HL-60 (cell line): Measurements from ENCODE around the gene EXOSC3.
"Not testable (repeated sequence)": the region's sequence is repeated elsewhere in the genome, so short reads cannot be mapped to it uniquely, and the experiment has no call there.

Experiments
- DNase-seq, 2 experiments: peaks; one replicate each; pipeline ENCODE4 v3.0.0-alpha.2; 2010 to 2020; ENCODE audit warnings: low read depth in 1 of 2, low spot score in 1 of 2
- H3K27ac ChIP-seq: fragments of 250-450 bp; sonication (Bioruptor Pico); replicated peaks from 2 replicates; pipeline ENCODE4 v1.5.1; 2020; ENCODE audit warnings: mild to moderate bottlenecking, moderate library complexity
- H3K27me3 ChIP-seq: fragments of 250-450 bp; sonication (Bioruptor Pico); 2 replicates; pipeline ENCODE4 v1.5.1; 2021; ENCODE audit warnings: mild to moderate bottlenecking, moderate library complexity; ENCODE audit not compliant: insufficient read depth, poor library complexity, severe bottlenecking
- H3K4me3 ChIP-seq: replicated peaks from 2 replicates; pipeline ENCODE4 v1.5.1; 2011; ENCODE audit warnings: mild to moderate bottlenecking, control low read depth, low read length; ENCODE audit not compliant: insufficient read depth
- GABPA ChIP-seq: IDR thresholded peaks from 2 replicates; pipeline ENCODE4 v1.6.1; 2012; ENCODE audit warnings: low read depth
- POLR2AphosphoS5 ChIP-seq: IDR thresholded peaks from 2 replicates; pipeline ENCODE4 v1.6.1; 2012; ENCODE audit warnings: low read depth
- SPI1 ChIP-seq: IDR thresholded peaks from 2 replicates; pipeline ENCODE4 v1.6.1; 2012; ENCODE audit warnings: low read depth, mild to moderate bottlenecking, borderline replicate concordance
- TF ChIP-seq, protein P1 (sequence below): IDR thresholded peaks from one replicate; pipeline ENCODE4 v1.5.1; 2011; ENCODE audit warnings: low read length, control low read depth, inconsistent platforms; ENCODE audit not compliant: insufficient read depth
- TF ChIP-seq, protein P2 (sequence below): IDR thresholded peaks from 2 replicates; pipeline ENCODE4 v1.6.1; 2012; ENCODE audit warnings: low read depth; ENCODE audit not compliant: insufficient replicate concordance

The EXOSC3 gene

DNA sequence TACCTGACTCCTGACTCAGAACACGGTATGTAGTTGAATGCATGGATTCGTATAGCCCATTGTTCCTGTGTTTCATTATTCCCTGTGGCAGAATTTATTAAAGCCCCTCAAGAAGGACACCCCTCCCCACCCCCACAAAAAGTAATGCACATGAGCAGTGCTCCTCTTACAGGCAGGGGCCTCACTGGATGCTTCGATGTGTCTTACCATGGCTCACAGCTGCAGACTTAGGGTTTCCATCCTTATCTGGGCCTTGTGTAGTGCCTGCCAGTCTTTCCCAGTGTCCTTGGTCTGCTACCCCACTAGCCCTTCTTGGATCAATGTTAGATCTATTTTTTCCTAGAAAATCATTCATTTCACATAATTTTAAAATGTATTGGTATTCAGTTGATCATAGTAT is 14.9 kb downstream of the EXOSC3 start:
- Histone ChIP-seq H3K27ac (no peak overlapping the region), H3K4me3 (no peak overlapping the region), H3K27me3 (no peaks in the 10 kb centered on the region)
- no peak for DNase-seq
- no peak for TF ChIP-seq POLR2AphosphoS5
- TF ChIP-seq, protein P1, sequence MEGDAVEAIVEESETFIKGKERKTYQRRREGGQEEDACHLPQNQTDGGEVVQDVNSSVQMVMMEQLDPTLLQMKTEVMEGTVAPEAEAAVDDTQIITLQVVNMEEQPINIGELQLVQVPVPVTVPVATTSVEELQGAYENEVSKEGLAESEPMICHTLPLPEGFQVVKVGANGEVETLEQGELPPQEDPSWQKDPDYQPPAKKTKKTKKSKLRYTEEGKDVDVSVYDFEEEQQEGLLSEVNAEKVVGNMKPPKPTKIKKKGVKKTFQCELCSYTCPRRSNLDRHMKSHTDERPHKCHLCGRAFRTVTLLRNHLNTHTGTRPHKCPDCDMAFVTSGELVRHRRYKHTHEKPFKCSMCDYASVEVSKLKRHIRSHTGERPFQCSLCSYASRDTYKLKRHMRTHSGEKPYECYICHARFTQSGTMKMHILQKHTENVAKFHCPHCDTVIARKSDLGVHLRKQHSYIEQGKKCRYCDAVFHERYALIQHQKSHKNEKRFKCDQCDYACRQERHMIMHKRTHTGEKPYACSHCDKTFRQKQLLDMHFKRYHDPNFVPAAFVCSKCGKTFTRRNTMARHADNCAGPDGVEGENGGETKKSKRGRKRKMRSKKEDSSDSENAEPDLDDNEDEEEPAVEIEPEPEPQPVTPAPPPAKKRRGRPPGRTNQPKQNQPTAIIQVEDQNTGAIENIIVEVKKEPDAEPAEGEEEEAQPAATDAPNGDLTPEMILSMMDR = no peak
- TF ChIP-seq, protein P2, sequence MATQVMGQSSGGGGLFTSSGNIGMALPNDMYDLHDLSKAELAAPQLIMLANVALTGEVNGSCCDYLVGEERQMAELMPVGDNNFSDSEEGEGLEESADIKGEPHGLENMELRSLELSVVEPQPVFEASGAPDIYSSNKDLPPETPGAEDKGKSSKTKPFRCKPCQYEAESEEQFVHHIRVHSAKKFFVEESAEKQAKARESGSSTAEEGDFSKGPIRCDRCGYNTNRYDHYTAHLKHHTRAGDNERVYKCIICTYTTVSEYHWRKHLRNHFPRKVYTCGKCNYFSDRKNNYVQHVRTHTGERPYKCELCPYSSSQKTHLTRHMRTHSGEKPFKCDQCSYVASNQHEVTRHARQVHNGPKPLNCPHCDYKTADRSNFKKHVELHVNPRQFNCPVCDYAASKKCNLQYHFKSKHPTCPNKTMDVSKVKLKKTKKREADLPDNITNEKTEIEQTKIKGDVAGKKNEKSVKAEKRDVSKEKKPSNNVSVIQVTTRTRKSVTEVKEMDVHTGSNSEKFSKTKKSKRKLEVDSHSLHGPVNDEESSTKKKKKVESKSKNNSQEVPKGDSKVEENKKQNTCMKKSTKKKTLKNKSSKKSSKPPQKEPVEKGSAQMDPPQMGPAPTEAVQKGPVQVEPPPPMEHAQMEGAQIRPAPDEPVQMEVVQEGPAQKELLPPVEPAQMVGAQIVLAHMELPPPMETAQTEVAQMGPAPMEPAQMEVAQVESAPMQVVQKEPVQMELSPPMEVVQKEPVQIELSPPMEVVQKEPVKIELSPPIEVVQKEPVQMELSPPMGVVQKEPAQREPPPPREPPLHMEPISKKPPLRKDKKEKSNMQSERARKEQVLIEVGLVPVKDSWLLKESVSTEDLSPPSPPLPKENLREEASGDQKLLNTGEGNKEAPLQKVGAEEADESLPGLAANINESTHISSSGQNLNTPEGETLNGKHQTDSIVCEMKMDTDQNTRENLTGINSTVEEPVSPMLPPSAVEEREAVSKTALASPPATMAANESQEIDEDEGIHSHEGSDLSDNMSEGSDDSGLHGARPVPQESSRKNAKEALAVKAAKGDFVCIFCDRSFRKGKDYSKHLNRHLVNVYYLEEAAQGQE = no peak

DNA sequence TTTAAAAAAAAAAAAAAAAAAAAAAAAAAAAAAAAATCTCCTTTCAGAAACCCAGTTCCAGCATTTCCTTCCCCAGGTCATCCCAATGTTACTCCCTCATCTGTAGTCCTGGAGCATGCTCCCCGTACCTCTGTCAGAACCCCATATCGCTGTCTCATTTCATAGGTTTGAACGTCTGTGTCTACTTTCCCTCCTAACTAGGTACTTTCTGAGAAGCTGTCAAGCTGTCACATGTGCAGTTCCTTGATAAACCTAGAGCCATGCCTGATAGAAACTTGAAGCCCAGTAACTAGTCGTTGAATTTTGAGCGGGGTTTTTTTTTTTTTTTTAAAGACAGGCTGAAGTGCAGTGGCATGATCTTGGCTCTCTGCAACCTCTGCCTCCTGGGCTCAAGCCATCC is 15.6 kb downstream of the EXOSC3 start:
- Histone ChIP-seq H3K27me3 (no peaks in the 10 kb centered on the region), H3K27ac (no peak overlapping the region), H3K4me3 (no peak overlapping the region)
- no peak for TF ChIP-seq POLR2AphosphoS5
- TF ChIP-seq SPI1 = no peak
- TF ChIP-seq GABPA = no peak
- TF ChIP-seq, protein P1 = no peak
- TF ChIP-seq, protein P2 = no peak
- no peak for DNase-seq

DNA sequence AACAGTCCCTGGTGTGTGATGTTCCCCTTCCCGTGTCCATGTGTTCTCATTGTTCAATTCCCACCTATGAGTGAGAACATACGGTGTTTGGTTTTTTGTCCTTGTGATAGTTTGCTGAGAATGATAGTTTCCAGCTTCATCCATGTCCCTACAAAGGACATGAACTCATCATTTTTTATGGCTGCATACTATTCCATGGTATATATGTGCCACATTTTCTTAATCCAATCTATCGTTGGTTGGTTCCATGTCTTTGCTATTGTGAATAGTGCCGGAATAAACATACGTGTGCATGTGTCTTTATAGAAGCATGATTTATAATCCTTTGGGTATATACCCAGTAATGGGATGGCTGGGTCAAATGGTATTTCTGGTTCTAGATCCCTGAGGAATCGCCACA is 19.6 kb downstream of the EXOSC3 start:
- not testable (repeated sequence) for DNase-seq, H3K4me3 ChIP-seq, H3K27ac ChIP-seq, H3K27me3 ChIP-seq

DNA sequence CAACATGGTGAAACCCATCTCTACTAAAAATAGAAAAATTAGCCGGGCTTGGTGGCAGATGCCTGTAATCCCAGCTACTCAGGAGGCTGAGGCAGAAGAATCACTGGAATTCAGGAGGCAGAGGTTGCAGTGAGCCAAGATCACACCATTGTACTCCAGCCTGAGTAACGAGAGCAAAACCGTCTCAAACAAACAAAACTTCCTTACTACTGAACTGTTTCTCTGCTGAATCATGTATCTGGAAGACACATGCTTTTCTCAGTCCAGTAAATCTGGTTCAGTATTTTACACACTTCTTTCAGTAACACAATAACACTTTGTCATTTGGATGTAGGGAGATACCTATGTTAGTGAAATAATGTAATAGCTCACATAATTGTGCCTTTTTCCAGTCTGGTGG is 23.4 kb downstream of the EXOSC3 start:
- DNase-seq = no peak
- no peaks in the 10 kb centered on the region for H3K27me3 ChIP-seq
- no peak overlapping the region for H3K27ac ChIP-seq
- TF ChIP-seq, protein P2 = no peak
- TF ChIP-seq, protein P1 = no peak
- H3K4me3 ChIP-seq = no peak overlapping the region
